H9 (cell line): ENCODE results near the gene KCNAB1. TPM values are rescaled to one million over a fixed set of nuclear protein-coding genes. Genes with fewer than 3 reads are reported as not detected.
A peak's percentile ranks its signal among the peaks of the same experiment; 100 is the strongest.

Experiments used
- DNase-seq: peaks from one replicate; pipeline ENCODE4 v3.0.0-alpha.2; 2017
- H2AFZ ChIP-seq: one replicate; pipeline ENCODE4 v1.6.1; 2013; ENCODE audit warnings: mild to moderate bottlenecking, low read length, control low read depth, moderate library complexity
- H2AK5ac ChIP-seq: 2 replicates; pipeline ENCODE4 v1.6.1; 2013; ENCODE audit warnings: low read length, control low read depth, mixed read lengths; ENCODE audit not compliant: insufficient read length
- H2BK120ac ChIP-seq: one replicate; pipeline ENCODE4 v1.6.1; 2013; ENCODE audit warnings: low read depth, mild to moderate bottlenecking, low read length, control low read depth, inconsistent platforms; ENCODE audit not compliant: poor library complexity, severe bottlenecking
- H2BK12ac ChIP-seq: 2 replicates; pipeline ENCODE4 v1.6.1; 2013; ENCODE audit warnings: low read length, control low read depth, mixed read lengths, low read depth; ENCODE audit not compliant: insufficient read length
- H2BK15ac ChIP-seq: 2 replicates; pipeline ENCODE4 v1.6.1; 2013; ENCODE audit warnings: low read depth, low read length, control low read depth
- H2BK20ac ChIP-seq: one replicate; pipeline ENCODE4 v1.6.1; 2013; ENCODE audit warnings: low read depth, mild to moderate bottlenecking, low read length, control low read depth, inconsistent platforms; ENCODE audit not compliant: poor library complexity, severe bottlenecking
- H2BK5ac ChIP-seq: 2 replicates; pipeline ENCODE4 v1.6.1; 2013; ENCODE audit warnings: low read length, control low read depth, mixed read lengths; ENCODE audit not compliant: insufficient read length
- H3K14ac ChIP-seq: 2 replicates; pipeline ENCODE4 v1.6.1; 2013; ENCODE audit warnings: low read length, control low read depth; ENCODE audit not compliant: insufficient read depth
- H3K18ac ChIP-seq: 2 replicates; pipeline ENCODE4 v1.6.1; 2013; ENCODE audit warnings: low read depth, mild to moderate bottlenecking, mixed read lengths, low read length, control low read depth; ENCODE audit not compliant: insufficient read length
- H3K23ac ChIP-seq: 2 replicates; pipeline ENCODE4 v1.6.1; 2013; ENCODE audit warnings: low read length, control low read depth, mixed read lengths, low read depth; ENCODE audit not compliant: insufficient read length
- H3K23me2 ChIP-seq: 2 replicates; pipeline ENCODE4 v1.6.1; 2013; ENCODE audit warnings: low read depth, mild to moderate bottlenecking, mixed read lengths, low read length, control low read depth; ENCODE audit not compliant: insufficient read length, poor library complexity, severe bottlenecking
- H3K27ac ChIP-seq: 2 replicates; pipeline ENCODE4 v1.5.1; 2013; ENCODE audit warnings: low read length, control low read depth, mixed read lengths, low read depth; ENCODE audit not compliant: insufficient read length
- H3K27me3 ChIP-seq: 2 replicates; pipeline ENCODE4 v1.6.1; 2013; ENCODE audit warnings: low read length, control low read depth, inconsistent platforms; ENCODE audit not compliant: insufficient read depth
- H3K4ac ChIP-seq: 2 replicates; pipeline ENCODE4 v1.6.1; 2013; ENCODE audit warnings: low read depth, mild to moderate bottlenecking, control low read depth, inconsistent platforms, low read length, moderate library complexity
- H3K4me1 ChIP-seq: 2 replicates; pipeline ENCODE4 v1.6.1; 2013; ENCODE audit warnings: low read length, control low read depth, inconsistent platforms; ENCODE audit not compliant: insufficient read depth
- H3K4me2 ChIP-seq: 2 replicates; pipeline ENCODE4 v1.6.1; 2013; ENCODE audit warnings: low read length, control low read depth, mixed read lengths; ENCODE audit not compliant: insufficient read length, insufficient read depth
- H3K56ac ChIP-seq: 2 replicates; pipeline ENCODE4 v1.6.1; 2013; ENCODE audit warnings: low read depth, mild to moderate bottlenecking, mixed read lengths, low read length, control low read depth; ENCODE audit not compliant: insufficient read length
- H3K79me1 ChIP-seq: 2 replicates; pipeline ENCODE4 v1.6.1; 2013; ENCODE audit warnings: low read depth, mild to moderate bottlenecking, moderate library complexity, low read length, control low read depth, inconsistent platforms; ENCODE audit not compliant: insufficient read depth, poor library complexity, severe bottlenecking
- H3K79me2 ChIP-seq: 2 replicates; pipeline ENCODE4 v1.6.1; 2013; ENCODE audit warnings: low read length, control low read depth, inconsistent platforms; ENCODE audit not compliant: insufficient read depth
- H3K9ac ChIP-seq: 2 replicates; pipeline ENCODE4 v1.6.1; 2013; ENCODE audit warnings: low read length, control low read depth, mixed read lengths; ENCODE audit not compliant: insufficient read length; ENCODE audit errors: extremely low read depth
- H3K9me3 ChIP-seq: one replicate; pipeline ENCODE4 v1.6.1; 2013; ENCODE audit warnings: low read depth, low read length, inconsistent platforms; ENCODE audit not compliant: control insufficient read depth
- H3T11ph ChIP-seq: one replicate; pipeline ENCODE4 v1.6.1; 2013; ENCODE audit warnings: mild to moderate bottlenecking, low read length, control low read depth, inconsistent platforms
- H4K20me1 ChIP-seq: one replicate; pipeline ENCODE4 v1.6.1; 2013; ENCODE audit not compliant: control insufficient read depth, insufficient read length, insufficient read depth
- H4K5ac ChIP-seq: 2 replicates; pipeline ENCODE4 v1.6.1; 2013; ENCODE audit warnings: low read depth, mild to moderate bottlenecking, mixed read lengths, low read length, control low read depth; ENCODE audit not compliant: insufficient read length
- H4K8ac ChIP-seq: replicated peaks from 2 replicates; pipeline ENCODE4 v1.6.1; 2013; ENCODE audit warnings: low read length, control low read depth, mixed read lengths, low read depth; ENCODE audit not compliant: insufficient read length
- H4K91ac ChIP-seq: 2 replicates; pipeline ENCODE4 v1.6.1; 2013; ENCODE audit warnings: low read depth, mild to moderate bottlenecking, moderate library complexity, mixed read lengths, low read length, control low read depth; ENCODE audit not compliant: insufficient read length
- H3K27ac Mint-ChIP-seq, 3 experiments: 2 replicates in 2 of 3; 3 replicates in 1 of 3; pipeline ENCODE4 v1.8.0; 2020 to 2021; ENCODE audit warnings: mixed read lengths in 3 of 3, mild to moderate bottlenecking in 1 of 3, moderate library complexity in 1 of 3
- H3K27me3 Mint-ChIP-seq: 2 replicates; pipeline ENCODE4 v1.8.0; 2021; ENCODE audit warnings: low read depth, mild to moderate bottlenecking, moderate library complexity, mixed read lengths
- H3K36me3 Mint-ChIP-seq, 3 experiments: 2 replicates in 2 of 3; 3 replicates in 1 of 3; pipeline ENCODE4 v1.8.0; 2020 to 2021; ENCODE audit warnings: low read depth in 3 of 3, mixed read lengths in 3 of 3; ENCODE audit not compliant: insufficient read depth in 1 of 3
- H3K4me1 Mint-ChIP-seq, 2 experiments: 2 replicates each; pipeline ENCODE4 v1.8.0; 2020; ENCODE audit warnings: mixed read lengths in 2 of 2
- H3K4me3 Mint-ChIP-seq, 2 experiments: 2 replicates in 1 of 2; 3 replicates in 1 of 2; pipeline ENCODE4 v1.8.0; 2020 to 2021; ENCODE audit warnings: mild to moderate bottlenecking in 2 of 2, mixed read lengths in 2 of 2, moderate library complexity in 1 of 2
- H3K9me3 Mint-ChIP-seq, 2 experiments: 2 replicates in 1 of 2; 3 replicates in 1 of 2; pipeline ENCODE4 v1.8.0; 2020; ENCODE audit warnings: mild to moderate bottlenecking in 2 of 2, mixed read lengths in 2 of 2, moderate library complexity in 1 of 2
- WGBS: extraction: QIAGEN DNeasy Blood & Tissue Kit; methylation state at CpG from one replicate; pipeline ENCODE4 v1.1.7; 2013; ENCODE audit warnings: missing lambda C conversion rate, low lambda C conversion rate, mixed read lengths; ENCODE audit not compliant: insufficient read length; ENCODE audit errors: extremely low coverage; 5-methylcytosine and 5-hydroxymethylcytosine counted together
- total RNA-seq: library from RNA; stranded (reverse); gene quantifications from 2 replicates; pipeline ENCODE4 v1.2.1, GENCODE V29; 2021
- TF ChIP-seq, protein P1 (sequence below): fragments of 200-600 bp; sonication (generic); conservative IDR thresholded peaks from 3 replicates; pipeline ENCODE4 v1.8.0; 2021; ENCODE audit warnings: antibody characterized with exemption, mild to moderate bottlenecking

The KCNAB1 gene
- total RNA-seq, 1 experiment from 2014 or later, result 3.7 TPM

DNA sequence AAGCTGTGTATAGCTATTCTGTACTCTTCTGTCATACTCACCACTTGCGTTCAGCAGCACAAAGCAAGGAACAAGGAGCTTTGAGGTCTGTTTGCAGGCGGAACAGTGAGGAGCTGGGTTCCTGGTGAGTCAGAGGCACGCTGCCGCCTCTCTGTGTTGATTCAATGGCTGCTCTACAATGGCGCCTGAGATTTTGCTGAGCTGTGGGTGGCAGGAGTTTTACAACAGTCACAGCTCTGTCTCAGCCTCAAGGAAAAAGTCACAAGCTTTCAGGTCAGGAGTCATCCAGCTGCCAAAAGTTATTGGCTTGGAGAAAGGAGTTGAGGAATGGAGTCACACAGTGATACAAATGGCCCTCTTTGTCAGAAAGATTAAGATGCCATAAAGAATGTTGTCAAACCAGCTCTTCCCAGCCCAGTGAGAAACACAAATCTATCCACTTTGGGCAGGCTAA lies 336.4 kb downstream of the KCNAB1 start:
- Histone ChIP-seq H2BK120ac (no peak overlapping the region), H2BK15ac (no peak overlapping the region), H3K79me1 (no peaks in the 10 kb centered on the region), H3K14ac (no peak overlapping the region), H3K27ac (peak overlapping the region; percentile 66), H3K4me2 (no peak overlapping the region), H2BK12ac (no peak overlapping the region), H4K20me1 (no peaks in the 10 kb centered on the region), H2AFZ (no peak overlapping the region), H3K4ac (no peak overlapping the region), H4K8ac (no peak overlapping the region), H2AK5ac (no peak overlapping the region), H3K23ac (no peak overlapping the region), H3K4me1 (peaks cover 6% of the 10 kb centered on the region), H2BK5ac (peak overlapping the region; percentile 23), H3T11ph (no peak overlapping the region), H3K9ac (no peak overlapping the region), H3K9me3 (no peaks in the 10 kb centered on the region), H2BK20ac (no peak overlapping the region), H3K79me2 (no peaks in the 10 kb centered on the region), H3K18ac (peak overlapping the region; percentile 65), H3K23me2 (no peaks in the 10 kb centered on the region), H3K27me3 (no peaks in the 10 kb centered on the region), H3K56ac (no peak overlapping the region), H4K91ac (no peak overlapping the region), H4K5ac (no peak overlapping the region)
- H3K9me3 Mint-ChIP-seq, result no peaks in the 10 kb centered on the region
- peaks cover 0 to 6% (median 0%) of the 10 kb centered on the region in 3 experiments; a peak in 1 of 7 replicates for H3K36me3 Mint-ChIP-seq
- no peaks in the 10 kb centered on the region for H3K27me3 Mint-ChIP-seq
- TF ChIP-seq, protein P1, sequence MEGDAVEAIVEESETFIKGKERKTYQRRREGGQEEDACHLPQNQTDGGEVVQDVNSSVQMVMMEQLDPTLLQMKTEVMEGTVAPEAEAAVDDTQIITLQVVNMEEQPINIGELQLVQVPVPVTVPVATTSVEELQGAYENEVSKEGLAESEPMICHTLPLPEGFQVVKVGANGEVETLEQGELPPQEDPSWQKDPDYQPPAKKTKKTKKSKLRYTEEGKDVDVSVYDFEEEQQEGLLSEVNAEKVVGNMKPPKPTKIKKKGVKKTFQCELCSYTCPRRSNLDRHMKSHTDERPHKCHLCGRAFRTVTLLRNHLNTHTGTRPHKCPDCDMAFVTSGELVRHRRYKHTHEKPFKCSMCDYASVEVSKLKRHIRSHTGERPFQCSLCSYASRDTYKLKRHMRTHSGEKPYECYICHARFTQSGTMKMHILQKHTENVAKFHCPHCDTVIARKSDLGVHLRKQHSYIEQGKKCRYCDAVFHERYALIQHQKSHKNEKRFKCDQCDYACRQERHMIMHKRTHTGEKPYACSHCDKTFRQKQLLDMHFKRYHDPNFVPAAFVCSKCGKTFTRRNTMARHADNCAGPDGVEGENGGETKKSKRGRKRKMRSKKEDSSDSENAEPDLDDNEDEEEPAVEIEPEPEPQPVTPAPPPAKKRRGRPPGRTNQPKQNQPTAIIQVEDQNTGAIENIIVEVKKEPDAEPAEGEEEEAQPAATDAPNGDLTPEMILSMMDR, result no peak
- DNase-seq, result peak; percentile 68
- H3K4me1 Mint-ChIP-seq, result peaks cover 44 to 65% of the 10 kb centered on the region in 2 experiments
- peak overlapping the region; percentile 95 to 100 (median 98) for H3K27ac Mint-ChIP-seq
- H3K4me3 Mint-ChIP-seq, result peak overlapping the region; percentile 5 to 72; a peak in 3 of 5 replicates
- WGBS, result no CpG with 5 or more reads among the region's 5 CpGs
